ENCODE results near the gene ATXN7L1. TPM values are rescaled to one million over a fixed set of nuclear protein-coding genes. Genes with fewer than 3 reads are reported as not detected.
"Not testable (repeated sequence)": the region's sequence is repeated elsewhere in the genome, so short reads cannot be mapped to it uniquely, and the experiment has no call there.

The ATXN7L1 gene
- total RNA-seq, 3 donors from 2014 or later: 2.5 to 5.5 (median 5.4) TPM

DNA sequence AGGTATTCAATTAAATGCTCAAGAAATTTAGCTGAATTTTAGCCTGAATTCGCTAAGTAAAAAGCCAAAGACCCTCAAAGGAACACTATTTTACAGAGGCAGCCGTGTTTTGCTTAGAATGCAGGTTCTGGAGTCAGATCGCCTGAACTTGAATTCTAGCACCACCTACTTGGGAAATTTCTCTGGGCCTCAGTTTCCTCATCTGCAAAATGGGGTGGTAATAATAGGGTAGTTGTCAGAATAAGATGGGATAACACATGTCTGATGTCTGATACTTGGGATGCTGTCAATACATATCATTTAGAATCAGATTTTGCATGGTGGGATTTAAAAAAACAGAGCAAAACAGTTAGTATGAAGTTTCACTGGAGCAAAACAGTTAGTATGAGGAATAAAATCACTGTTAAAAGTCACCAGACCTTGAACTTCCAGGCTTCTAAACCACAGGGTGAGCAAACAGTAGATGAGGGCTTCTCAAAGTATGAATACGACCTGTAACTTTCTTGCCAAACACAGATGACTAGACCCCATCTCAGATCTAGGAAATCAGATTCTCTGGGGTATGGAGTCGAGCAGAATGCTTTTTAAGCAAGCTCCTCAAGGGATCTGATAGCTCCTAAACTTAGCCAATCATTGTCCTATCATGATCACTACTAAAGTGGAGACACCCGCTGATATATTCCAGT is 75.4 kb downstream of the ATXN7L1 start:
- Mint-ChIP-seq H3K27me3 (ENCODE audit: low read depth) (no peaks in the 10 kb centered on the region), H3K4me1 (ENCODE audit: low read depth) (peaks cover 36% of the 10 kb centered on the region), H3K36me3 (ENCODE audit: insufficient read depth) (no peaks in the 10 kb centered on the region), H3K9me3 (no peaks in the 10 kb centered on the region), H3K4me3 (no peak overlapping the region)
- ATAC-seq (no peak), DNase-seq (no peak)

GRCh38 chr7:105800442-105800841 is 76.0 kb downstream of the ATXN7L1 start:
- no peaks in the 10 kb centered on the region for H3K9me3 Mint-ChIP-seq
- no peaks in the 10 kb centered on the region for H3K36me3 Mint-ChIP-seq (ENCODE audit: insufficient read depth)
- peaks cover 31% of the 10 kb centered on the region for H3K4me1 Mint-ChIP-seq (ENCODE audit: low read depth)
- H3K27me3 Mint-ChIP-seq (ENCODE audit: low read depth): no peaks in the 10 kb centered on the region
- no peak overlapping the region for H3K4me3 Mint-ChIP-seq
- ATAC-seq (peak; percentile 65 to 70), DNase-seq (no peak)

GRCh38 chr7:105799677-105800076 is 76.7 kb downstream of the ATXN7L1 start:
- Mint-ChIP-seq H3K4me1 (ENCODE audit: low read depth) (peaks cover 28% of the 10 kb centered on the region), H3K9me3 (no peaks in the 10 kb centered on the region), H3K36me3 (ENCODE audit: insufficient read depth) (peaks cover 4% of the 10 kb centered on the region), H3K27me3 (ENCODE audit: low read depth) (no peaks in the 10 kb centered on the region), H3K4me3 (no peak overlapping the region)
- DNase-seq (no peak), ATAC-seq (no peak)

DNA sequence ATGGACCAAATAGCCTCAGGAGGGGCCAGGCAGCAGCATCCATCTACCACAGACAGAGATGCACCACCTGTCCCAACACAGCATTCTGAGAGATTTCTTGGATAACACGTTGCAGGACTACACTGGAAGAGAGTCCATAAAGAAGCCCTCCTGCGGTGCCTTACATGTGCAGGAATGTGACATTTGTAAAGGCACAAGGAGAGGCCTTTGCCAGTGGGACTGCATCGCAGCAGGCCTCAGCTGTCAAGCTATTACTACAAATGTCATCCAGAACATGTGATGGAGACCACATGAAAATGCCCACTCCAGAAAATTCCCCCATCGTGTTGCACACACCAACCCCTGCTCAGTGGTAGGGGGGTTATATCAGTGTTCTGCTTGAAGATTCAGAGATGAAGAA is 77.4 kb downstream of the ATXN7L1 start:
- ATAC-seq (no peak), DNase-seq (no peak)
- peaks cover 4% of the 10 kb centered on the region for H3K36me3 Mint-ChIP-seq (ENCODE audit: insufficient read depth)
- no peaks in the 10 kb centered on the region for H3K9me3 Mint-ChIP-seq
- no peak overlapping the region for H3K4me3 Mint-ChIP-seq
- H3K27me3 Mint-ChIP-seq (ENCODE audit: low read depth): no peaks in the 10 kb centered on the region
- H3K4me1 Mint-ChIP-seq (ENCODE audit: low read depth): peaks cover 28% of the 10 kb centered on the region

DNA sequence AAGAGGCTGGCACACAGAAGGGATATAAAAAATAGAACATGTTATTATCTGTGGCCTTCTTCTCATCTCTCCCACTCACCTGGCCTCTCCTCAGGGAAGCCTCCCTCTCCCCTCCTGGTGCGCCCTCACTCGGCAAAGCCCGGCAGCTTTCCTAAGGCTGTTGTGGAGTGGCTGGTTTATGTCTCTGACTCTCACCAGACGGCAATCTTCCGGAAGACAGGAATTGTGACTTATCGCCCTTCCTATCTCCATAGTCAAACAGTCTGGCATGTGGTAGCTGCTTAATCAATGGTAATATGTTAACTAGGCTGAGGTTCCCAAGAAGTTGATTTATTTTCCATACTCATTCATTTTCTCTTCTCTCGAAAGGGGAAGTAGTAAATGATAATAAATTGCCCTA is 78.7 kb downstream of the ATXN7L1 start:
- ATAC-seq: no peak
- H3K4me1 Mint-ChIP-seq (ENCODE audit: low read depth): peaks cover 35% of the 10 kb centered on the region
- H3K27me3 Mint-ChIP-seq (ENCODE audit: low read depth): no peaks in the 10 kb centered on the region

DNA sequence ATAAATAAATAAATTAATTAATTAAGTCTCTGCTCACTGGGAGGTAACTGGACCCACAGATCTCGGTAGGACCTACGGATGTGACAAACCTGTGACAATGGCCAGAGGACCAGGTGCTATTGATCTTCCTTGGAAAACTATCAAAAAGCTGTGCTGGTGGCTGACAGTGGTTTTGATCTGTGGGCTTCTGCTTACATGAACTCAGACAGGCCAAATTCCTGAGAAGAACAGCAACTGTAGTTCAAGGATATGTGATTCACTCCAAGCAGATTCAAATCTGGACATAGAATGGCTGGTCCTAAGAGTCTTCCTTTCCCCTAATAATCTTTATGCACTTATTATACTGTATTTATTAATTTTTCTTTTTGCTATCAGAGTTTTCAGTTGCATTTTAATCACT is 80.0 kb downstream of the ATXN7L1 start:
- ATAC-seq (no peak), DNase-seq (no peak)
- peaks cover 4% of the 10 kb centered on the region for H3K36me3 Mint-ChIP-seq (ENCODE audit: insufficient read depth)
- H3K4me3 Mint-ChIP-seq: no peak overlapping the region
- no peaks in the 10 kb centered on the region for H3K27me3 Mint-ChIP-seq (ENCODE audit: low read depth)
- H3K9me3 Mint-ChIP-seq: no peaks in the 10 kb centered on the region
- peaks cover 37% of the 10 kb centered on the region for H3K4me1 Mint-ChIP-seq (ENCODE audit: low read depth)

More for the DNA sequence above, 78.7 kb downstream of the ATXN7L1 start:
- Mint-ChIP-seq H3K9me3 (no peaks in the 10 kb centered on the region), H3K4me3 (no peak overlapping the region), H3K36me3 (ENCODE audit: insufficient read depth) (peaks cover 4% of the 10 kb centered on the region)
- no peak for DNase-seq

DNA sequence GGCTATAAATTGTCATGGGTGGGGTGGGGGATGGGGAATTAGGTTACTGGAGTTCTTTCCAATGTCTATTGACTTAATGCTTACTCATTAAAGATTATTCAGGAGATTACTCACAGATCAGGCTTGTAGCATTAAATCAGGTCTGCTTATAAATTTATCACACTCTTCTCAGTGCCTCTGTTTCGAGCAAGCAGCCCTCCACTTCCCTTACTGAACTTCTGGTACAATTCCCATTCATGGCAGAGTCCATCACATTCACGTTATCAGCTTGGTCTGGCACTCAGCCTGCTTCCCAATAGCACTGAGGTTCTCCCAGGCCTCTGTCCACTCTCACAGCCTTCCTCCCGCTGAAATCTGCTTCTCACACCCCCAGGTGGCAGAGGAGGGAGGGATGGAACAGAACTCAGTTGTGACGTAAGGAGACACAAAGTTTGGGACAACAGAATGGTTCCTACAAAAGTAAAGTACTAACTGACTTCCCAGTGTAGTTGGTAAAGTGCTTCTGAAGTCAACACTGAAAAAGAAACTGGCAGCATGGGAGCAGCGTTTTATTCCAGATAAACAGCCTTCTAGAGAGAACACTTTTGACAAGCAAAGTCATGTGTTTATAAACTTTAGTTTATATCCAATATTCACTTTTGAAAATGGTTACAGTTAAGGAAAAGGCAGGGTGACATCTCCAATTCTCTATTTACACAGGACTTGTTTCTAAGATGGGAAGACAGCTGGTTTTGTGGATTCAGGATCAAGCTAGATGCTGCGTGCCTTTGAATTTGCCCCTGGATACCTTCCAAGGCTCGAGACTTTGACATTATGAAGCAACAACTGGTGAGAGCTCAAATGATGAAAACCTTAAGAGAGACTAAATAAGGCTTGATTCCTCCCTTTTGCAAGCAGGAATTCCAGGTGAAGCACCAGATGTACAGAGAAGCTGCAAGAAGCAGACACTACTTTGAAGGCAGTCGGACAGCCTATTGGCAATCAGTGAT is 81.4 kb downstream of the ATXN7L1 start:
- H3K9me3 Mint-ChIP-seq: no peaks in the 10 kb centered on the region
- peaks cover 4% of the 10 kb centered on the region for H3K36me3 Mint-ChIP-seq (ENCODE audit: insufficient read depth)
- no peak overlapping the region for H3K4me3 Mint-ChIP-seq
- DNase-seq: no peak
- ATAC-seq: no peak
- H3K4me1 Mint-ChIP-seq (ENCODE audit: low read depth): peaks cover 24% of the 10 kb centered on the region
- H3K27me3 Mint-ChIP-seq (ENCODE audit: low read depth): no peaks in the 10 kb centered on the region

- no peak for ATAC-seq
- Mint-ChIP-seq H3K36me3 (ENCODE audit: insufficient read depth) (peaks cover 11% of the 10 kb centered on the region), H3K9me3 (no peaks in the 10 kb centered on the region), H3K27me3 (ENCODE audit: low read depth) (no peaks in the 10 kb centered on the region), H3K4me3 (no peak overlapping the region), H3K4me1 (ENCODE audit: low read depth) (peaks cover 19% of the 10 kb centered on the region)
- DNase-seq: no peak
These were observed 83.7 kb downstream of the ATXN7L1 start for GRCh38 chr7:105792488-105793370.

DNA sequence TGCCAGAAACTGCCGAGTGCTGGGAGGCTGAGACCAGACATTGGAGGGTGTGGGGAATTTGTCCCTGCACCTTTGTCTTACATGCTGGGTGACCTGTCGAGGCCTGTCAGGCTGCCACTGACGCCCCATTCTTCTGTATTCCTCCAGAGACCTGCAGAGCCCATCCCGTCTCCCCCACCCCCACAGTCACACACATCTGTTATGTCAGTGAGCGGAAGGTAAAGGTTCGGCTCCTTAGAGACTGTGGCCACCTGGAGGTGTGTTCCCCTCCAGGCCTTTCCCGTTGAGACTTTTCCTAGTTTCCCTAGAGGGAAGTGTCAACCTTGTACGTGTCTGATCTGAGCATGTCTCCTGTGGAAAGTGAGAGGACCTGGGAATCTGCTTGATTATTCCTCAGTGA is 84.5 kb downstream of the ATXN7L1 start:
- peaks cover 15% of the 10 kb centered on the region for H3K4me1 Mint-ChIP-seq (ENCODE audit: low read depth)
- peaks cover 11% of the 10 kb centered on the region for H3K36me3 Mint-ChIP-seq (ENCODE audit: insufficient read depth)
- no peak for DNase-seq
- no peaks in the 10 kb centered on the region for H3K27me3 Mint-ChIP-seq (ENCODE audit: low read depth)
- no peaks in the 10 kb centered on the region for H3K9me3 Mint-ChIP-seq
- H3K4me3 Mint-ChIP-seq: no peak overlapping the region
- no peak for ATAC-seq

- Mint-ChIP-seq H3K27me3 (ENCODE audit: low read depth) (no peaks in the 10 kb centered on the region), H3K9me3 (no peaks in the 10 kb centered on the region), H3K36me3 (ENCODE audit: insufficient read depth) (peaks cover 11% of the 10 kb centered on the region), H3K4me1 (ENCODE audit: low read depth) (peaks cover 12% of the 10 kb centered on the region), H3K4me3 (no peak overlapping the region)
- no peak for DNase-seq
- ATAC-seq: no peak
These were observed 85.4 kb downstream of the ATXN7L1 start for GRCh38 chr7:105790996-105791395.

GRCh38 chr7:105790452-105790851 is 85.9 kb downstream of the ATXN7L1 start:
- not testable (repeated sequence) for H3K27me3 Mint-ChIP-seq (ENCODE audit: low read depth); DNase-seq; H3K9me3 Mint-ChIP-seq; H3K4me3 Mint-ChIP-seq; ATAC-seq
- peaks cover 11% of the 10 kb centered on the region for H3K36me3 Mint-ChIP-seq (ENCODE audit: insufficient read depth)
- H3K4me1 Mint-ChIP-seq (ENCODE audit: low read depth): peaks cover 12% of the 10 kb centered on the region

DNA sequence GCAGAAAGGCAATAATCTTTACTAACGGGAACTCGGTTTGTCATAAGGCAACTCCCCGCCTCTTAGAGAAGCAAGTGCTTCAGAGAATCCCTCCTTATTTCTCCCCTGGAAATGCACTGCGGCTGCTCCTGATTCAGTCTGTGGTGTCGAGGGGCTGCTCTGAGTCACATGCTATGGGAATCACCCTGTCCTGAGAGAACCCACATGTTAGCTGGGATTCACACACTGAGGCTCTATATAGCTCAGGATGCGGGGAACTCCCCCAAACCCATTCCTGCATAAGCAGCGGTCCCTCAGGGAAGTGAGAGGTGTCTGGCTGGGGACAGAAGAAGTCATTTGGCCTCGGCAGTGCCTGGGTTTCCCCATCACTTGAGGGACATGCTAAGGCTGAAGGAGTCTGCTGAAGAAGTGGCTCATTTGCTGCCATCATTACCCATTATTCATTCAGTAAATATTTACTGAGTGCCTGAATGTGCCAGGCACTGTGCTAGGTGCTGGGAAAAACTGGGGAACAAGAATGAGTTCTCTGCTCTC is 87.5 kb downstream of the ATXN7L1 start:
- no peaks in the 10 kb centered on the region for H3K9me3 Mint-ChIP-seq
- no peaks in the 10 kb centered on the region for H3K27me3 Mint-ChIP-seq (ENCODE audit: low read depth)
- no peak for DNase-seq
- H3K4me1 Mint-ChIP-seq (ENCODE audit: low read depth): peaks cover 9% of the 10 kb centered on the region
- H3K36me3 Mint-ChIP-seq (ENCODE audit: insufficient read depth): peaks cover 10% of the 10 kb centered on the region
- ATAC-seq: no peak
- no peak overlapping the region for H3K4me3 Mint-ChIP-seq

- Mint-ChIP-seq H3K27me3 (ENCODE audit: low read depth) (no peaks in the 10 kb centered on the region), H3K4me1 (ENCODE audit: low read depth) (peaks cover 8% of the 10 kb centered on the region)
- DNase-seq: no peak
These were observed 88.0 kb downstream of the ATXN7L1 start for GRCh38 chr7:105788356-105788755.

GRCh38 chr7:105787793-105788192 is 88.6 kb downstream of the ATXN7L1 start:
- Mint-ChIP-seq H3K4me1 (ENCODE audit: low read depth) (peaks cover 4% of the 10 kb centered on the region), H3K36me3 (ENCODE audit: insufficient read depth) (peaks cover 10% of the 10 kb centered on the region)

More at GRCh38 chr7:105788356-105788755, 88.0 kb downstream of the ATXN7L1 start:
- no peak for ATAC-seq
- Mint-ChIP-seq H3K36me3 (ENCODE audit: insufficient read depth) (peaks cover 10% of the 10 kb centered on the region), H3K9me3 (no peaks in the 10 kb centered on the region), H3K4me3 (no peak overlapping the region)

More at GRCh38 chr7:105787793-105788192, 88.6 kb downstream of the ATXN7L1 start:
- Mint-ChIP-seq H3K9me3 (no peaks in the 10 kb centered on the region), H3K4me3 (no peak overlapping the region), H3K27me3 (ENCODE audit: low read depth) (no peaks in the 10 kb centered on the region)
- DNase-seq: no peak
- ATAC-seq: no peak
